Measurements from ENCODE around the gene NAA25.

The NAA25 gene

DNA sequence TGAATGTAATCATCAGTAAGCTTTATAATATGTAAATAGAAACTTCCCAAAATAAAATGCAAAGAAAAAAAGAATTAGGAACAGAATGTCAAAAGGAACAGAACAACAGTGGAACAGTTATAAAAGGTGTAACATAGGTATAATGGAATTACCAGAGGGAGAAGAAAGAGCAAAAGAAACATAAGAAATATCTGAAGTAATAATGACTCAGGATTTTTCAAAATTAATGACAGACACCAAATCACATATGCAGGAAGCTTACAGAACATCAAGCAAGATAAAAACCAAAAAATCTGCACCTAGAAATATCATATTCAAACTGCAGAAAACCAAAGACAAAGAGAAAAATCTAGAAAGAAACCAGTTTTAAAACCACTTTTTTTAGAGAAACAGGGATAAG, 131.7 kb downstream of the NAA25 start:
- FAIRE-seq (no peak), DNase-seq (ENCODE audit: insufficient read length) (no peak)
- no peak for TF ChIP-seq TAF1 (IDR thresholded peaks at IDR 0.05; ENCODE audit: borderline replicate concordance, low read depth, low read length)
- no peak for TF ChIP-seq POLR2A (IDR thresholded peaks at IDR 0.05; ENCODE audit: low read depth, low read length)
- TF ChIP-seq POLR2AphosphoS5 (IDR thresholded peaks at IDR 0.05; ENCODE audit: low read depth, low read length): no peak

Data from GM12892 (cell line).